Activated T-cell treated with anti-CD3 and anti-CD28 coated beads for 48 hours (primary cell): ENCODE data around the gene LPAR1.

Experiments
- DNase-seq: peaks from one replicate; pipeline ENCODE4 v3.0.0-alpha.2; 2020; ENCODE audit warnings: low read depth

LPAR1 gene

DNA sequence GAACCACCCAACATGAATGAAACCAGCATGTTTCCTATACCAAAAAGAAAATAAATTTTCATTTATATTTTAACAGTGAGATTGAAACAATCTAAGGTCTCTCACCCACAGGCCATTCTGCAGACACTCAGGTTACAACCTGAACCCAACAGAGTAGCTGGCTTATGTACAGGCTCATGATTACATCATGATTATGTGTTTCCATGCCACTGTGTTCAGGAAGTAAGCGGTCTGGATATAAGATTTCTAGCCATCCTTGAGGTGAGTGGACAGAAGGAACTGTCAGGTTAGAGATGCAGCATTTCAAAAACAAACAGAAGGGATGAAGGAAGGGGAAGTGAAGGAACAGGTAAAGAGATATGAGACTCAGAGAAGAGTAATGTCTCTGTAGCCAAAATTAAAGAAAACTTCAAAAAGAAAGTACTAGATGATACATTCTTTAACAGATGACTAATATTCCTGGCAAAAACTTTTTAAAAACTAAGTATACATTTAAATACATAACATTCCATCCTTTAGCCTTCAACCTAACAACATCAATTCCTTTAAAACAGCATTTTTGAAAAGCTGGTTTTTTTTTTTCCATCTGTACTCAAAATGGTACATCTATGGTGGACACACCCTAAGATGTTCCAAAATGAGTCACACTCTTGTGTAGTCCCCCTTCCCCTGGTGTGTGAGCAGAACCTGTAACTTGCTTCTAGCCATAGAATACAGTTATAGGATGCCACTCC lies 119.8 kb downstream of the LPAR1 start:
- DNase-seq, result no peak

DNA sequence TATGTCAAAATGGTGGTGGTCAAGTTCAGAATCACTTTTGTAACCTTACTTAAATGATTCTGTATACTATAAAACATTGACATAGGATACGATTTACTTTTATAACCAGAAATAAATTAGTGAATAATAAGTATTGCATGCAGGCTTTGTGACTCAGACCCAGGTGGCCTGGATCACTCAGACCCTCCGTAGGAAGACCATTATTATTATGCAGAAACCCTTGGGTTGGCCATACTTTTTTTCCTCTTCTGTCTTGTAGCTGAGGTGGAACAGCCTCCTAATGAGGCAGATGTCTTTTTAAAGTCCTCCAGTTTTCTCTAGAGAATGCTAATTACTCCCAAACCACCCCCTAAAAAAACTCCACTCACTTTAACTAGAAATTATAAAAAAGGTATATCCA lies 121.9 kb downstream of the LPAR1 start:
- DNase-seq, result no peak

DNA sequence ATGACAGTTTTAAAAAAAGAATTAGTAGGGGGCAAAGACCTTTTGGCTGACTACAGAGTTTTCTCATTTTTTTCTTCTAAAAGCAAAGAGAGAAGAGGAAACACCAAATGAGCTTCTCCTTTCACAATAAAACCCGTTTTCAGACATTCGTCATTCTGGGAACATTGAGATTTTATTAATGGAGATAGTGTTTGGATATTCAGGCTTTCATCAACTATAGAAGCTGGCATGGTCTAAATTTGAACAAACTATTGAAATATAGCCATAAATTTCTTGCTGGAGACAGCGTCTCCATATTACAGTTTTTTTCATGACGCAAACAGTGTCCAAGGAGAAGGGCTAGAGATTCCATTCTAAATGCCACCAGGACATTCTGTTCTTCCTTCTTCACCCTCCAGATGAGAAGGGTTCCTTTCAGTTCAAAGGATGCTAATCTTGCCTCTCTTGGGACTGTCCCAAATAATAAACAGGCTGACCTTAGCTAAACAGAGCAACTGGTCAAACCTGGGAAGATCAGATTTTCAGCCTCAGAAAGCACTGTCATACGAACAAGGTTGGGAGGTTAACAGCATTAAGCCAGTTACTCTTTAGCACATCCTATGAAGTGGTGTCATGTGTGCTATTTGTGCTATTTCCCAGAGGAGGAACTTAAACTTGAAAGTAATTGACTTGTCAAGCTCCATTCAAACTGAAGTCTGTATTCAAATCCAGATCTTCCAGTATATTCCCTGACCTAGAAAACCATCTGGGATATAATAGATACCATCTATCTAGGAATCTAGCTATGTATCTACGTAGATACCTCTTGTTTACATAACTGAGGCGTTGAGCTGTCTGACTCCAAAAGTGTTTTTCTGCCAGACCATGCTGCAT lies 125.6 kb downstream of the LPAR1 start:
- DNase-seq, result no peak

DNA sequence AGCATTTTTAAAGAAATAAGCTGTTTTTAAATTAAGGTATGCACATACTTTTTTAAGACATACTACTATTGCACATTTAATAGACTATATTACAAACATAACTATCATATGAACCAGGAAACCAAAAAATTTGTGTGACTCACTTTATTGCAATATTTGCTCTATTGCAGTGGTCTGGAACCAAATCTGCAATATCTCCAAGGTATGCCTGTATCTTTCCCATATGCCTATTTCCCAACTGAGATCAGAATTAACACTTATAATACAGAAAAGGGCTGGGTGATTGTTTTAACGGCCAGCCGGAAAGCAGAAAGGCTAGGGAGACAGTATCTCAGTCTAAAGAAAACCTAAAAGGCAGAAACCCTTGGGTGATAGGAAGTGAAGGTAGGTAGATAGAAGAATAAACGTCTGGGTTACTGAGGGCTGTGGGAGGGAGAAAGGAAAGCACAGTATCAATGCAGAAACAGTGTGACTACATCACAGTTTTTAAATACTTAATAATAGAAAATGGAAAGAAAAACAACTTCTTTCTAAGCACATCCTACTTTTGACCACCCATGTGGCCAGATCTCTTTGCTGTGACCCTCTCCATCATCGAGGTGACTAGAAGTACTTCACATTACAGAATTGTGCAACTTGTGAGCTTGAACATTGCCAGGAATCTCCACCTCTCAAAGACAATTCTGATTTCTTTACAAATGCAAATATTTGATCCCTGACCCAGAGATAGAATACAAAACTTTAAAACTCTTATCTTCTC lies 126.4 kb downstream of the LPAR1 start:
- no peak for DNase-seq

DNA sequence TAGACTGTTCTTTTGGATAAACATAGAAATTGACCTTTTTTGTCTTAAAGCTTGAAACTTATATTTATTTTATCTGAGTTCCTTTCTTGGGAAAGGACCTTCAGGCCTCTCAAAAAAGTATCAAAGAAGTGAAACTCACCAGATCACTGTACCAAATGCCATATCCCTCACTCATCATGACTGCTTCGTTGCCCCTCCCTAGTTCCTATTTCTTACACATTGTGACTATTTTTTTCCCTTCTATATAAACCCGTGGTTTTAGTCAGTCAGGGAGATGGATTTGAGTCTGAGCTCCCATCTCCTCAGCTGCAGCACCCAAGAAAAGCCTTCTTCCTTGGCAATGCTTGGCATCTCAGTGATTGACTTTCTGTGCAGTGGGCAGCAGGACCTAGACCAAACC lies 129.4 kb downstream of the LPAR1 start:
- no peak for DNase-seq

DNA sequence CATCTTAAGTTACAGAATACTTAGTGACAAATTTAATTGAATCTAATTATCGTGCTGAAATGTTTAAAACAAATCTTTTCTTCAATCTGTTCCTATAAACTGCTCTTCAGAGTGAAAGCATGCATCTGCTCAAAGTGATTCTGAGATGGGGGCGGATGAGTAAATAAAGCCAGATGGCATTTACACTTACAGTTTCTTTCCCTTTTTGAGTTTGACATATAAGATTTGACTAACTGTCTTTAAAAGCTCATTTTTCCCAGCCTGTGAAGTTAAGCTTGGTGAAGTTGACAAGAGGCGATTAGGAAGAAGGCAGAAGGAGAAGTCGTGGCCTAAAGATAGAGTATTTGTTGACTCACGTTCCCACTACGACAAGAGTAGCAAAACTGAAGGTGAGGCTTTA lies 137.4 kb downstream of the LPAR1 start:
- DNase-seq, result no peak

DNA sequence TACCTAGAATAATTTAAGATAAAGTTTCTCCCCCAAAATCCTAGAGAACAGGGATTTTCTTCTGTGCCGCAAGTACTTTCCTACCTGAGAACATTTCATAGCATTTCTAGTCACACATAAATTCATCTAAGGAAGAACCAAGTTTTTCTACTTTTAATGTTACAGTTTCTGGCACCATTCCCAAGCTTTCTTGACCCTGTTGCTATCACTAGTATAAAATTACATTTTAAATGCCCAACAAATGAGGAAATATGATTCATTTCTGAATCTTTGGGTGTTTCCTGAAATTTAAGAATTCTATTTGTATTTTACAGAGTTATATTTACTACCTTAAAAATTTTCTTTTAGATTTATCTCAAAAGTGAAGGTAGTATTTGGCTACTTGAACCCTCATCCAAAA lies 137.8 kb downstream of the LPAR1 start:
- DNase-seq, result no peak

DNA sequence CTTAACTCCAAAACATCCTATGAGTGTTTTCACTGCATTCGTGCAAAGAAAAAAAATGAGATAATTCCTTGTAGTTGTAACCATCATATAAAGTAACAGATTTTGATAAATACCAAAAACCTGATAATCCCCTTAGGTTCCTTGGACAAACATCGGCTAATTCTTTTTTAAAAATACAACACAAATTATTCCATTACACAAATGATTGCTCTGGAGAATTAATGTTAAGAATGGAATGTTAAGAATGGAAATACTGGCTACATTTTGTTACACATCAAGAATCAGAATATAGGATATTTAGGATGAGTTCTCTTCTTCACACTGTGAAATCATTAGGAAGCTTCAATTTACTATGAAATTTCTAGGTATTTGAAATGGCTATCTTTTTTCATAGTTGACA lies 139.4 kb downstream of the LPAR1 start:
- DNase-seq, result no peak

DNA sequence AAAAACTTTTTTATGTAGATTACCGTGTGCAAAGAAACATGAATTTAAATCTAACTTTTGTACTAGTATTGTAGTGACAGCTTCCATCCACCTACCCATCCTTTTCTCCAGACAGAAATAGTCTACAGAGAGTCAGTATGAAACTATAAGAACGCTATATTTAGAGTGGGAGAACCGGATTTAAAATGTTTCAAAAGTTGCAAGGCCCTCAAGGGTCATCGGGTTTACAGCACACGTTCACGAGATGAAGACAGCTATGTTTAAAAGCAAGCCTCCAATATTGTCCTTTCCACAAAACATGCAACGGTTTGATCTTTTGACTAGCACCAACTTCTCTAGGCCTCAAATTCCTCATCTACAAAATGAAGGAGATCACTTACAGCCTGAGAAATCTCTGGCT lies 139.9 kb downstream of the LPAR1 start:
- no peak for DNase-seq

DNA sequence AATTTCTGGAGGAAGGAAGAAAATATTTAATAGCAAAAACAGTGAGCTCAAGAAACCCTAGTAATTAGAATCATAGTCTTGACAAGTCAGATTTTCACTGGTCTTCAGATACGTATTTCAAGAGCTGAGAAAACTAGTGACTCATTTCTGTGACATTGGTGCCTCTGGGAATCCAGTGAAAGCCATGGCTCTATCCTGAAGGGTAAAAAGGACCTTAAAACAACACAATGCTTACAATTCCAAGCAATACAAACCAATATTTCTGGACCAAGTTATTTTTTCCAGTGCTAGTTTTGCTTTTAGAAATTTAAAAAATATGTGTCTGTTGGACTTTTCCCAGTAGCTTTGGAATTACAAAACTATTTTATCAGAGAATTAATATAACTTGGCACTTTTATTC lies 140.3 kb downstream of the LPAR1 start:
- DNase-seq, result no peak

DNA sequence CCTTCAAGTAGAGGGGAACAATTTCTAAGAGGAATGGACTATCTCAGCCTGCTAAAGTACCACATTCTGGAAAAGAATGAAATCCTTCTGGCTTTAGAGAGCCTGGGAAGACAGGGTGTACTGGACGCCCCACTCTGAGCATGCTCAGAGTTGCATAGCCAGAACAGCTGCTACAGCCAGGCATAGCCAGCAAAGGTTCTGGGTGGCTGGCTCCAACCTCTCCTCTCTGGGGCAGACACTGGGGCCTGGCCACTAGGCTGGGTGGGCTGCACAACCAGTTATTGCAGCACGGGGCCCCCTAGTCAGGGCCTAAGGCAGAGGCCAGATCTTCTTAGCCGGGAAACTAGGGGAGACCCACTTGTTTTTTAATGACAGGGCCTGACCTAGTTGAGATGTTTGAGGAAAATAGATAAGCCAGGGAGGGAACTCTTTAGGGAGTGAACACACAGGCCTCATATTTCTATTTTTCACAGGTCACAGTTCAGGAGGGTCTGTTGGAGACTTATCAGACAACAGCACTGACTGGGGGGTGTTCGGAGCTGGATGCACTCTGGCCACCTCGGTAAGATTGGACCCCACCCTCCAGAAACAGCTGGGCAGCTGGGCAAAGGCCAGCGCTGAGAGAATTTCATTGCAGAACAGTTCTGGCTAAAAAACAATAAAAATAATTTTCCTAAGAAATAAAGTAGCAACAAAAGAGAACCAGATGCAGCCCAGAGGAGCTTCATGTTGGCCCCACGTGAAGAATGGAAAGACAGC lies 142.9 kb downstream of the LPAR1 start:
- no peak for DNase-seq

DNA sequence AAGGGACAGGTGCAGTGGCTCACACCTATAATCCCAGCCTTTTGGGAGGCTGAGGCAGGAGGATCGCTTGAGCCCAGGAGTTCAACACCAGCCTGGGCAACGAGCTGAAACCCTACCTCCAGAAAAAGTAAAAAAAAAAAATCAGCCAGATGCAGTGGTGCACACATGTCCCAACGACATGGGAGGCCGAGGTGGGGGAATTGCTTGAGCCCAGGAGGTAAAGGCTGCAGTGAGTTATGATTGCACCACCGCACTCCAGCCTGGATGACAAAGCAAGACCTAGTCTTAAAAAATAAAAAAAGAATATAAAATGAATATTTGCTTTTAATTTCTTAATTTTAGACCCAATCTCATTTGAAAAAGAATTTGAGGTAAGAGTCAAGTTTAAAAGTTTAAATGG lies 143.5 kb downstream of the LPAR1 start:
- DNase-seq, result no peak

DNA sequence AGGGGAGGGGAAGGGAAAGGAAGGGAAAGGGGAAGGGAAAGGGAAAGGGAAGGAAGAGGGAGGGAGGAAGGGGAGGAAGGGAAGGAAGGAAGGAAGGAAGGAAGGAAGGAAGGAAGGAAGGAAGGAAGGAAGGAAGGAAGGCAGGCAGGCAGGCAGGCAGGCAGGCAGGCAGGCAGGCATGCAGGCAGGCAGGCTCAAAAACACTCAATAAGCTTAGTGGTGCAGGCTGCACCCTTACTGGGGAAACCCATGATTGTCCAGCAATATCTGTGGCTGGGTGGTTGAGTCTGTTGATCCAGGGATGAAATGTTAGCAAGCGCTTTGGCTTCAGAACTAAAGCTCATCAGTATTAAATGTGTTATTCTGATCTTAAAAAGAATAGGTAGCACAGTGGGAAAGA lies 145.6 kb downstream of the LPAR1 start:
- DNase-seq, result no peak

DNA sequence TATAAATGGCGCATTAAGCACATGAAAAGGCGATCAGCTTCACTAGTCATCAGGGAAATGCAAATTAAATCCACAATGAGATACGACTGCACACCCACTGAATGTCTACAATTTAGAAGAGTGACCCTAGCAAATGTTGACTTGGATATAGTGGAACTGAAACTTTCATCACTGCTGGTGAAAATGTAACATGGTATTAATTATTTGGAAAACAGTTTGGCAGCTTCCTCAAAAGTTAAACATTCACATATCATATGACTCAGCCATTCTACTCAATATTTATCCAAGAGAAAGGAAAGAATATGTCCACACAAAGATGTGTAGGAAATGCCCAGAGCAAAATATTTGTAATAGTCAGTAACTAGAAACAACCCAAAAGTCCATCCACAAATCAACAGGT lies 146.5 kb downstream of the LPAR1 start:
- no peak for DNase-seq

DNA sequence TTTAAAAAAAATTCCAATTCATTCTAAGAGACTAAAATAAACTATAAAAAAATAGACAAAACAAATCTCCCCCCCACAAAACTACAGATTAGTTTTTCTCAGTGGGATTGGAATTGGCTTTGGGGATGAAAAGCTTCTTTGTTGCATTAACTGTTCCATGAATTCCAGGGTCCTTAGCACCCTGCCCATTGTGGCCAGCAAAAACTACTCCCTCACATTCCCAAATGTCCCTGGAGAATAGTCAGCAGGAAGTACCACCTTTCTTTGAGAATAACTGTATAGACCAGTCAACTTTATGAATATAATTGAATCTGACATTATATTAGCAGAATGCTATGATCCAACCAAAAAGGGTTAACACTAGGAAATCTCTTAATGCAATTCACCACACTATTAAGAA lies 147.9 kb downstream of the LPAR1 start:
- DNase-seq, result no peak

DNA sequence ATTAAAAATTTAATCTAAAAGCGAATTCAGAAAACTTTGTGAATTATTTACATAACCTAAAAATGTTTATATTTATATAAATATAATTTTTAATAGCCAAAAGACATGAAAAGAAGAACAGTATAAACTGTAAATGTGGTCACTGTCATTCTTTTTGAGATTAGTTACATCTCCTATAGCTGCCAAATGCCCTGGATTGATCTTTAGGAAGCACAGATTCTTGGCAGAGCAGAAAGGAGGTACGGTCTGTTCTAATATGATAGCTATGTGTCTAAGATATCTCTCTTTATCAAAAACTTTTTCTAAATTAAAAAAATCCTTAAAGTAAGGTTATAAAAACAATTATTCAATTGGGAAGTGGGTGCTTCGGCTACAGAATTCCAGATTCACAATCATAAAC lies 151.0 kb downstream of the LPAR1 start:
- no peak for DNase-seq

DNA sequence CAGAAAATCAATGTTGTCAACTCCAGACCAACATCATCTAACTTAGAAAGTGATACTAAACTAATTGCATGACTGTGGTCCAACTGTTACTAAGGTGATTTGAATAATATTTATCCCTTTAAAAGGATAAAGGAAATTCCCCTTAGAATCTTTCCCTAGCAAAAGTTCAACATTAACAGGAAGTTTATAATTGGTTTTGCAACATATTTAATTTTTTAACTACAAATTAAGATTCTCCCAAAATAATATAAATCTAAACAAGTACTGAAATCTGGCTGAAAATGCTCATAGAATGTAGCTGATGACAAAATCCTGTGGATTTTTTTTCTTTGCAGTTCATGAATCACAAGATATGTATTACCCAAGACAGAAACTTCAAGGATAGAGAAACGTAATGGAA lies 151.4 kb downstream of the LPAR1 start:
- DNase-seq, result no peak

DNA sequence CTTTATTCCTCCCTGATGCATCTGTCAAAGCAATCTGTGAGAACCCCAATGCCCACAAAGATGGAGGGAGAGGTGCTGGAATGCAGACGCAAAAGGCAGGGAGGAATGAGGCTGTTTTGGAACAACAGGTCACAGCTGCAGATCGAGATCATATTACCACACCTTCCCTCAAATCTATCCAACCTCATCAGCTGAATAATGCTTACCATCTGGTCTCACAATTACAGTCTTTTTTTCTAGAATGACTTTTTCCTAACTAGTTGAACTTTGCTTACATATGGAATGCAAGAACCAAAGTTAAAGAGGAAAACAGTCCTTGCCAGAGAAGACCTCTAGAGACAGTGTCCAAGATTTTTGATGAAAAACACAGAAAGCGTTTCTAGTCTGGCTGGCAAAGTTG lies 158.1 kb downstream of the LPAR1 start:
- DNase-seq, result no peak

DNA sequence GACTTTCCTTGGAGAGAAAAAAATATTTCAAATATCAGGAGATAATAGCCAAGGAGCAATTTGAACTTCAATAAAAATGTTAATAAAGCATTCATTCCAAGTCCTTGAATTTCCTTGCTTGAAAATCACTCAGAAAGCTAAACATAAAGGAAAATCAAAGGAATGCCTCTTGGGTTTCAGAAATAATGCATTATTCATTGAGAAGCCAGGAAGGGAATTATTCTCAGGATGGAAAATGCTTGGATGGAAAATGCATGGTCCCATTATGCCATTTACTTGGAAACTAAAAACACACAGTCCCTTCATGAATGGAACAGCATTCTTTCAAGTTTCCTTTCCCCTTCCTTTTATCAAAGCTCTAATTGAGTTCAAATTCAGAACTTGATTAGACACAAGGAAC lies 160.9 kb downstream of the LPAR1 start:
- DNase-seq, result no peak

DNA sequence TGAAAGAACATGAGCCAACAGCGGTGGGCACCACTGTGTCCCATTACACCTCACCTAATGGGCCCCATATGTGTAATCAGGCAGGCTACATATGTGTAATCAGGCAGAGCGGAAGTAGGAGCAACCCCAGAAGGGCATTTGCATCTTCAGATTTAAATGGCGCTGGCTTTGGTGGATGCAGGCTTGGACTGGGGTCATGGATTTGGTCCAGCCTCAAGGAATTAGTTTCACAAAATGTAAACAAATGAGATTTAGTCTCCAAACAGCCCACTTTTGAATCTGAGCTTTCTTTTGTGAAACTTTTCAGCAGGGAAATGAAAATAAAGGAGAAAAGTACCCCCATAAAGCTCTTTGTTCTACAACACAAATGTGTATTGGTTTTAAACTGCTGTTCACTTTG lies 161.3 kb downstream of the LPAR1 start:
- no peak for DNase-seq

DNA sequence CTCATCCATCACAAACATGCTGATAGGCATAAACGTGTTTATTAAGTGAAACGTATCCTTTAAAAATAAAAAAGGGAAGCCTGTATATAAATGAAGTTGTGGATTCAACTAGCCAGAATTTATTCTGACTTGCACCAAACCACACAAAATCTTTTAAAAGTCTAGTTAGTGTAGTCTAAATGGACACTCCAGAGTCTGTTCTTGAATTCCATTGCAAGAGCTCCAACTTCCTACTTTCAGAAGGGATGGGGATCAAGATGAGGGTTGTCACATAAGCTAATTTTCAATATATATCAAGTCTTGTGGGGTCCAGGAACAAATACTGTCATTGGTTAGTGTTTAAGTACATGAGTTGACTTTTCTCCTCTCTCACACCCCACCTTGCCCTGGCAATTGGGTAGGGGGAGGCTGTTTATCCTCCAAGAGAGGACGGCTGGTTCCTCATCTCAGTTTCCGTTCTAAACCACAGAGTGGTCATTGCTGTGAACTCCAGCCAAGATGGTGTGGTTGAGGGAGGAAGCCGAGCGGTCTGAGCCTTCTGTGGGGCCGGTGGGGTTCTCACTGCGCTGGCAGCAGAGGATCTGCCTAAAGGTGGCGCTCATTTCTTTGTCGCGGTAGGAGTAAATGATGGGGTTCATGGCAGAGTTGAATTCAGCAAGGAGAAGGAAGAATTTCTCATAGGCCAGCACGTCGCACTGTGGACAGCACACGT lies 163.2 kb downstream of the LPAR1 start:
- no peak for DNase-seq

DNA sequence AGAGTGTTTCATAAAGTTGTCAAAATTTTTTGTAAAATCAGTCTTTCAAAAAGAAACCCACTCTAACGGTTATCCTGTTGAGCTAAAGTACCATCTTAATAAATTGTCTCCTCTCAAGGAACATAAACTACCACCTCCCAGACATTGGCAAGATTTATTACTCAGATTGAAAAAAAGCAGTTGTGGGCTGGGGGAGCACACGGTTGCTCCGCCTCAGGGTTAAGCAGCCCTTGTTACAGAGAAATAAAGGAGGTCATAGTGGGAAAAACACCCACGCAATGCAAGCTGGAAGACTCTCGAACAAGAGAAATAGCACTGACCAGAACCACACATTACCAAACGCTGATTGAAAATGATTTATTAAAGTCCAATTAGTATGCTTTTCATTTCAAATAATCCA lies 165.3 kb downstream of the LPAR1 start:
- no peak for DNase-seq
